GF-D8 (cell line): Measurements from ENCODE around the gene MAGI3.
"Not testable (repeated sequence)": the region's sequence is repeated elsewhere in the genome, so short reads cannot be mapped to it uniquely, and the experiment has no call there.

ENCODE experiments used
- DNase-seq: peaks from one replicate; lab custom pipeline; 2025; lab: John Stamatoyannopoulos, UW

MAGI3 gene

DNA sequence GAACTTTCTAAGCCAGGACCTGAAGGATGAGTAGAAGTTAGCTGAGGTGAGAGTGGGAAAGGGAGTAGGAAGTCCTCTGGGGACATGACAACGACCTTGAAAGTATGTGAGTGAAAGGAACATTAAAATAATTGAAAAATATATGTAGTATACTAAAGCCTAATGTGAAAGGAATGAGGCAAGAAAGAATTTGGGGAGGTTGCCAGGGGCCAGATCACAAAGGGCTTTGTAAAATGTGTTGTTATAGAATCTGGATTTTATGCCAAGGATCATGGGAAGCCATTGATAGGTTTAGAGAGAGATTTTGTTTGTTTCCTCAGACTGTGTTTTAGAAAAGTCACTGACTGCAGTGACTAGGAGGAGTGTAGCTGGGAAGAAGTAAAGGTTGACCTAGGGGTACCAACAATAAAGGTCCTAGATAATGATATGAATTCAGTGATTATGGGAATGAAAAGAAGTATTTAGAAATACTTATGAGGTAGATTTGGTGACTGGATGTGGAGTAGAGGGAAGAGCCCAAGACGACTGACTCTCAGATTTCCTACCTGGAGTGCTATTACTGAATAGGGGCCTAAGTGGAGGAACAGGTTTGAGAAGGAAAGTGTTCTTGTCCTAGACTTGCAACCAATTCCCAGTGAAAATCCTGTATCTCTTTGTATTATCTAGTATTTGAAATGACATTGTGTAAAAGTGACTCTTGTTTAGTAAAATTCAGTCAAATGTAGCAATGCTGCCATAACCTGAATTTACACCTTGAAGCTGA is 189.1 kb downstream of the MAGI3 start:
- DNase-seq: no peak

DNA sequence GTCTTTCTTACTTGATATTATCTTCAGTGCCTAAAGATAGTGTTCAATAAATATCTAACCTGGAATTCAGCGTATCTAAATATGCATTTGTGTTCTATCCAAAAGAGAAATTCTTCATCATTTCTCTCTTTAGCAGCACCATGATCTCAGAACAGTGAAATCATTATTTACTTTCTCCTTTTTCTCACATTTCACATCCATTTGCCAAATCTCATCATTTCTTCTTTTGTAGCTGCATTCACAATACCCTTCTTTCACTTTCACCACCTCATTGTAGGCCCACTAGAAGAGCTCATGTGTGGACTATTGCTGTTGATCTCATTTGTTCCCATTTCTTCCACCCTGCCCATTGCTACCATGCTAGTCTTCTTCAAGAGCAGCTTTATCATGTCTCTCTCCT is 191.0 kb downstream of the MAGI3 start:
- no peak for DNase-seq

DNA sequence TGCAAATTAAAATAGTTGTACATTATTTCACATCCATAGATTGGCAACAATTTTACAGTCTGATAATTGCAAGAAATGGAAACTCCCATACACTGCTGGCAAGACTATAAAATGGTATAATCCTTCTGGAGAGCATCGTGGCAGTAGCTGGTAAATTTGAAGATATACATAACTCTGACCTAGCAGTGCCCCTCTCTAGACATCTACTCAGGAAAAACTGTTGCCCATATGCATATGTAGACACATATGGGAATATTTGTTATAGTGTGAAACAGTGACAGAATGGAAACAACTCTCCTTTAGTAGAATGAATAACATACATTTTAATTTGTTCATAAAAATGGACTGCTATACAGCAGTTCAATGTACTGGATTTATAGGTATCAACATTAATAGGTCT is 191.8 kb downstream of the MAGI3 start:
- no peak for DNase-seq

DNA sequence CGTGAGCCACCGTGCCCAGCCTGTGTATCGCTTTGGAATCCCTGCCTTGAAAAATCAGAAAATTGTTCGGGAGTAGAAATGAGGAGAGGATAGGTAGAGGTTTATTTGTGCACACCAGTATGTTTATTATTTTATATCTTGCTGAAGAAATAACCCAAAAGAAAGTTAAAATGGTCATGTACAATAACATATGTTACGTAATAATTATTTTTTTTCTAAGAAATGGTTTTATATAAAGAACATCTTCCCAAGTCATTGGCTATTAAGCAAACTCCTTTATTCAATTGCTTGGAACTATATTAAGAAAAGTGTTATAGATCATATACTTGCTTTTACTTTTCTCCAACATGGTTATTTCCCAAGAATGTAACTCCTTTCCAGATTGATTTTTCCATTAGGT is 197.2 kb downstream of the MAGI3 start:
- DNase-seq: no peak

DNA sequence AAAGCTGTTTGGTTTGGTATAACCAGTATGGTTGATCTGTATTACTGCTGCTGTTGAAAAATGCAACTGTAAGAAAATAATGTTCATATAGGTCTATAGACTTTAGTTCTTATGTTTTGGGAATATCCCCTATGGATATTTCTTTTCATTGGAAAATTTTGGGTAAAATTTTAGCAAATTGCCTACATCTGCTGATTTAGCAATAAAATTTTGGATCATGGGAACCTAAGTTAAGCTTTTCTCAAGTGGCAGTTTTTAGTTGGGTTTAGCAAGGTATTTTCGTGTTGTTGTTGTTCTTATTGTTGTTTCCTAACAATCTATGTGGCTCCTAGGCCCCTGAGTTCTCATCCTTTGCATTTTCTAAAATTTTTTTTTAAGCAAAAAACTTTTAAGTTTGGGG is 201.9 kb downstream of the MAGI3 start:
- DNase-seq: no peak

DNA sequence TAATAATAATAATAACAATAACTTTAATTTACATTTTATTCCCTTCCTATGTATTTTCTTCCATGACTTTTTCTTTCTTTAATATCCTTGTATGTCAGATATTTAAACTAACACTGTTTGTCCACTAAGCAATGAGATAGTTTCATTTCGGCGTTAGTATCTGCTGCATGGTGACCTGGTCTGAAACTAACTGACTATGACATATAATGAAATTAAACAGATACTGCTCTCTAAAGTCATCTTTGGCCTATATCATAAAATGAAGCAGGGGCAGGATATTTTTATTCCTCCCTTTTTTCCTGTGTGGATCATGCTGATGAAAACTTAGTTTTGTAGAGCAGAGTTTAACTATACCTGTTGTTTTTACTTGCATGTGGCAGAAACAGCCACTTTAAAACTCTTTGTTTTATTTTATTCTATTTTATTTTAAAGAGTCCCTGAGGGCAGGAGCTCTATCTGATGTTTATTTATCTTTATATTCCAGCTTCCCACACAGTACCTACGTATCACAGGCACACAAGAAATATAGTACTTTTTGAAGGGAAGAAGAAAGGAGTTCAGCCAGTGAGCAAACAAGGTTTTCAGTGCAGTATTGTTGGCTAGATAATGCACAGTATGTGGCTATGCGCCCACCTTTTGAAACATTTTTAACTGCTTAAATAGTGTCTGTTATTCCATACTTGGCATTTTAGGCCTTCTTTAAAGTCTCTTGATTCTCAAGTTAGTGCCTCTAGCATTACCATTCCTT is 203.4 kb downstream of the MAGI3 start:
- DNase-seq: no peak

DNA sequence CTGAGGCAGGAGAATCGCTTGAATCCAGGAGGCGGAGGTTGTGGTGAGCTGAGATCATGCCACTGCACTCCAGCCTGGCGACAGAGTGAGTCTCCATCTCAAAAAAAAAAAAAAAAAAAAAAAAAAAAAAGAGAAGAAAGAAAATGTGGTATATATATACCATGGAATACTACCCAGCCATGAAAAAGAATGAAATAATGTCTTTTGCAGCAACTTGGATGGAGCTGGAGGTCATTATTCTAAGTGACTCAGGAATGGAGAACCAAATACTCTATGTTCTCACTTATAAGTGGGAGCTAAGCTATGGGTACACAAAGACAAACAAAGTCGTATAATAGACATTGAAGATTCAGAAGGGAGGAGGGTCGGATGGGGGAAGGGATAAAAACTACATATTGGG is 214.2 kb downstream of the MAGI3 start:
- DNase-seq: not testable (repeated sequence)

DNA sequence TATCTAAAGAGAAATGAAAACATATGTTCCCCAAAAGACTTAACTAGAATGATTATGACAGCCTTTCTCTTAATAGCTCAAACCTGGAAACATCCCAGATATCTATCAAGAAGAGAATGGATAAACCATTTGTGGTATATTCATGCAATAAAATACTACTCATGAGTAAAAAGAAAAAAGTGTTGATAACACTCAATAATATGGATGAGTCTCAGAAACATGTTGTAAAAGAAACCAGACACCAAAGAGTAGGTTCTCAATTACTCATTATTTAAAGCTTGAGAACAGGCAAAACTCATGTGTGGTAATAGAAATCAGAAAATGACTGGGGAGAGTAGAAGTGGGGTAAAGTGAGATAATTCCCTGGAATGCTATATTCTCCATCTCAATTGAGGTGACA is 214.8 kb downstream of the MAGI3 start:
- no peak for DNase-seq

DNA sequence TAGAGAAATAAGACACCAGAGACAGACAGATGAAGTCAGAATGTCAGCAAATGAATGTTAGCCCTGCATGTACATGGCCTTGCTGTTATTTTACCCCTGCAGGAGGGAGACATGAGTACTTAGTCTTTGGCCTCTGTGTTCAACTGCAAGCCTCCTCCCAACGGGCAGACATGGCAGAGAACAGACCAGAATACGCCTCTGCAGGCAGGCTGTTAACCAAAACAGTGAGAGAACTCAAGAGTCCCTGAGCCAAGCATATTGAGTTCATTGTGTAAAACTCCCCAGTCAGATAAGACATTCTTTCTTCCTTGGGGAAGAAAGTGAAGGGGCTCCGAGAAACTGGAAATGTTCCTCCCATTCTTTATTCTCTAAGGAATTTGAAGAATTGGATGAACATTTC is 218.1 kb downstream of the MAGI3 start:
- DNase-seq: no peak

DNA sequence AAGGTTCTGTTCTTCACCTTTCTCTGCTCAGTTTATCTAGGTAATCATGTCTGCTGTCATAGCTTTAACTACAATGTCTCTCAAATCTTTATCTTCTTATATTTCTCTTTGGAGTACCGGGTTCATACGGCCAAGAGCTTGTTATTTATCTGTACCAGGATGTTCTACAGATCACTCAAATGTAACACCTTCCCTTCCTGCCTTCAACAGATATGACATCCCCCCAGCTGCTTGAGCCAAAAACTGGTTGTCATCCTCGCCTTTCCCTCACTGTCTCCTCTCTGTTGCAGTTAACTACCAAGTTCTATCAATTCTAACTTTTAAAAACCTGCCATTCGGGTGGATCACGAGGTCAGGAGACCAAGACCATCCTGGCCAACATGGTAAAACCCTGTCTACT is 220.1 kb downstream of the MAGI3 start:
- no peak for DNase-seq

DNA sequence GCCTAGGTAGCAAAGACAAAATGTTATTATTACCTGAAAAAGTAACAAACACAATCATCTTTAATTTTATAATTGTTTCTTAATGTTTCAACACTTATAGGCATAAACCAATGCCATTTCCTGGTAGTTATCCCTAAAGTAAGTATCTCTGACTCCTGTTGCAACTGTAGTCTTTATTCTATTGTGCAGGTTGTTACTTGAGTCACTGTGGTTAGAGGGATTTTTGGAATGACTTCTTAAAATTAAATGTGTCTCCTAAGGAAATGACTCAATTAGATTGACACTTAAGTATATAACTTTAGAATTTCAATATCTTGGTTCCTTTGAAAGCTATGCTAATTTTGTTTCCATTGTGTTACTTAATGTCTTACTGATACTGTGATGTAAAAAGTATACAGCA is 225.1 kb downstream of the MAGI3 start:
- no peak for DNase-seq

DNA sequence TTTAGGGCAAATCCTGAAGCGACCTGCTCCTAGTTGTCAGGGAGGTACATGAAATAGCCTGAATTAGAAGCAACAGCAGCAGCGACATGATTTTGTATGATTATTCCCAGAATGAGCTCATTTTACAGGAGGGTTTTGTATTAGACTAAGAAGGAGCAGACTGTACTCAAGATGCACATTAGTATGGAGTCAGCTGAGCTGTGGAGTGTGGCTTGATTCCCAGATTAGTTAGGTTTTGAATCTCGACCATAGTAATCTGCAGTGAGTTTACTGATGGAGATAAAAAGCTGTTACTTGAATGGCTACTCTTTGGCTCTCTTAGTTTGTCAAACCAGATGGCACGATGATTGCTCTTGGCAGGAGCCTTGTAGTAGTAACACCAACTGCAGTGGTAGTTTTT is 225.8 kb downstream of the MAGI3 start:
- DNase-seq: no peak

DNA sequence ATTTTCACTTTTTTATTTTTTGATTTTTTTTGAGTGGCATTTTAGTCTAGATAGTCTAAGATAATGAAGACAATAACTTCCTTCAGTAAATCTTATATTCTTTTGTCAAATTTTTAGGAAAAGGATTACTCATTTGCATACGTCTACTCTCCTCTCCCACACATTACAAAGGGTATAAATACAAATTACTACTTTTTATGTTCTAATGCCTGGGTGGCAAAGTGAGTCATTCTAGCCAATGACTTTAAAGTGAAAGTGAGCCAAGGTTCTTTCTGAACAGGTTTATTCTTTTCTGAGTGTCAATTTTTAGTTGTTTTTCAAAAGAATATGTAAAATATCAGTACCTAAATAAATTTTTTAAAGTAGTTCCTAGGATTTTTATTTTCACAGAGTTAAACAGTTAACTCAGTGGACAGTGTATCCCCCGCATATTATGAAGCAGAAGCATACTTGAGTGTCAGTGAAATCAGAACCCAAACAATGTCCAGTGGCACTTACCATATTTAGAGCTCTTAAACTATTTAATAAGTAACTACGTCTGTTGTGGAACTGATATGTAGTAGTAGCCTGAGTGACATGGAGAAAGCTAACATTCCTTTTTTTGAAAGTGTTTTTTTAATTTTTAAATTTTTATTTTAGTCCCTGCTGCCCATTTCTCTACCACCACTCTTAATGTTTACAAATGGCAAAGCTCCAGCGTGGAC is 227.3 kb downstream of the MAGI3 start:
- no peak for DNase-seq

DNA sequence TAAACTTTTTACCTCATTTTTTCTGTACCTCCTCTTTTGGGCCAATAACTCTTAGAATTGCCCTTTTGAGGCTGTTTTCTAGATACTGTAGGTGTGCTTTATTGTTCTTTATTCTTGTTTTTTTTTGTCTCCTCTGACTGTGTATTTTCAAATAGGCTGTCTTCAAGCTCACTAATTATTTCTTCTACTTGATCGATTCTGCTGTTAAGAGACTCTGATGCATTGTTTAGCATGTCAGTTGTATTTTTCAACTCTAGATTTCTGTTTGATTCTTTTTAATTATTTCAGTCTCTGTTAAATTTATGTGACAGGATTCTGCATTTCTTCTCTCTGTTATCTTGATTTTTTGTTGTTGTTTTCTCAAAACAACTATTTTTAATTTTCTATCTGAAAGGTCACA is 238.7 kb downstream of the MAGI3 start:
- no peak for DNase-seq

DNA sequence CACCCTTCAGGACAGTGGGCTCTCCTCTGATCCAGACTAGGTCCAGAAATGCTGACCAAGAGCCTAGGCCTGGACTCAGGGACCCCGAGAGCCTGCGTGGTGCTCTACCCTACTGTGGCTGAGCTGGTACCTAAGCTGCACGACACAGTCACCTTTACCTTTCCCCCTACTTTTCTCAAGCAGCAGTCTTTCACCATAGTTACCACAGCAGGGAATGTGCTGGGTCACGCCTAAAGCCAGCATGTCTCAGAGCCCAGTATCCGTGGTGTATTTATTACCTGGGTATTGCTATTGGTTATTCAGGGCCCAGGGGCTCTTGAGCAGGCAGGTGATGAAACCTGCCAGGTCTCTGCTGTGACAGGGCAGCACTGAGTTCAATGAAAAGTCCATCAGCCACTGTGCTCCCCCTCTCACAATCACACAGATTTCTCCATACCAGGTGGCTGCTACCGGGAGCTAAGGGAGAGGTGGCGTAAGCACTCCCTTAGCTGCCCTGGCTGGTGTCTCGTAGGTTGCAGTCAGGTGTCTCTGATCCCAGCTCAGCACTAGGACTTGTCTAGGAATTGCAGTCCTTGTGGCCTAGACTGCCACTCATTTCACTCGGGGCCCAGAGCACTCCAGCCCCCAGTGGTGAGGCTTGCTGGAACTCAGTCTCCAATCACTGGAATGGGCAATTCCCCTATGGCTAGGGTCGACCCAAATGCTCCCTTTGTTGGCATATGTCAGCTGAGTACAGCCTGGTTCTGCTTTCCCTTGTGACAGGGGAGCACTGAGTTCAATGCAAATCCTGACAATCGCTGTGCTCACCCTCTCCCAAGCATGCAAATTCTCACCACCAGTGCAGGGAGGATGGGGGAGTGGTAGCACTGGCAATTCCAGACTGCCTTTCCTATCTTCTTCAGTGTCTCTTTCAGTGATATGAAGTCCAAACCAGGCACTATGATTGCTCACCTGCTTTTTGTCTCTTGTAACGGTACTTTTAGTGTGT is 240.3 kb downstream of the MAGI3 start:
- no peak for DNase-seq

DNA sequence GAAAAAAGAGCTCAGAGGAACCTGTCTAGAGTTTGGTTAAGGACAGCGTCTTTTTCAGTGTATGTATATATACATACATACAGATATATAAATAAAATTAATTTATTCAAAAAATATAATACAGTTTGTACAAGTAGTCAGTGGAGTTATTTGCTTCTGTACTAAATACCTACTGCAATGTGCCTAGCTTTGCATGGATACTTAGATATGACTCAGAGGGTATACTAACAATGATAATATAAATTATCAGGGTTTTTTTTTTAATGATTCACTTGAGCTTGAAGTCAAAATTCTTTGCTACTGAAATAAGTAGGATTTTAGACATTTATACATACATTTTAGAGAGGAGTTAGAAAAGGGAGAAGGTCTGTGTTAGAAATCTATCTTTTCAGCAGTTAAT is 251.1 kb downstream of the MAGI3 start:
- DNase-seq: no peak

DNA sequence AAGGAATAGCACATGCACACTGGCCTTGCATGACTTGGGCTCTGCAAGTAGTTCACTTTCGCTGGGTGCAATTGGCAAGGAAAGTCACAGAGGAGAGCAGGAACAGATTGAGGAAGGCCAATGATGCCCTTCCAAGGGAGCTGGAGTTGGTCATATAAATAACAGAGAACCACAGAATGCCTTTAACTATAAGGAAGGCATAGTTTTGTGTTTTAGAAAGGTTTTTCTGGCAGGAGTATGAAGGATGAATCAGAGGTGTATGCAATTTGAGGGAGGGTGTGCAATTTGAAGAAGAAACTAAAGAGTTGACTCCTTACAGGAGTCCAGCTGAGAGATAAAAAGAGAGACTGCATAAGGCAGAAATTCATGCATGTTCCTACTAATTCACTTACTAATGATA is 256.8 kb downstream of the MAGI3 start:
- DNase-seq: no peak

DNA sequence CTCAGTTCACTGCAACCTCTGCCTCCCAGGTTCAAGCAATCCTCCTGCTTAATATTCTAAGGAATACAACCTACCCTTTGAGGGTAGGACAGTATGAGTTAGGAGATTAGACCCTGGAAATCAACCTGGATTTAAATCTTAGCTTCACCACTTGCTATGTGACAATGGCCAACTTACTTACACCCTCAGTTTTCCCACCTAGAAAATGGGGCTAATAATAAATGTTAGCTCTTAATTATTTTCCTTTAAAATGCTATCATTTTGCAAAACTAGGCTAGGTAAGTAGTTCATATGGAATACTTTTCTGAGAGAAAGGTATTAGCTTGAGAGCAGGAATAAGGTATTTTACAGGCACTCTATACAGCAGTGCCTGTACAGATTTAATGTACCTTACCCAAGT is 258.2 kb downstream of the MAGI3 start:
- DNase-seq: no peak

DNA sequence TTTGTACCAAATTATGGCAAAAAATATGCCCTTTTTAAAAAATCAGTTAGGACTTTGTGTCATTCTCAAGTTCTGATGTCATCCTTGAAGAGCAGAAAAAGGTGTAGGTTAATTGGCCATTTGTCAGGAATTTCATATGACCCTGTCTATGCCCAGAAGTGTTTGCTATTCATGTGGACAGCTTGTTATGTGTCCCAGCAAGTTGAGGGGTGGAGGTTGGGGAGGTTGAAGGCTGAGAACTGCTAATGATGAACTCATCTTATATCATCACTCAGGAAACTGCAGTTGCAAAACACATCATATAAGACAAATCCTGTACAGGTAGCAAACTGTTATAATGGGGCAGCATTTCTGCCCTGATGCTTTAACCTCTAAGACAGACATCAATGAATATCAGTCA is 262.5 kb downstream of the MAGI3 start:
- no peak for DNase-seq

DNA sequence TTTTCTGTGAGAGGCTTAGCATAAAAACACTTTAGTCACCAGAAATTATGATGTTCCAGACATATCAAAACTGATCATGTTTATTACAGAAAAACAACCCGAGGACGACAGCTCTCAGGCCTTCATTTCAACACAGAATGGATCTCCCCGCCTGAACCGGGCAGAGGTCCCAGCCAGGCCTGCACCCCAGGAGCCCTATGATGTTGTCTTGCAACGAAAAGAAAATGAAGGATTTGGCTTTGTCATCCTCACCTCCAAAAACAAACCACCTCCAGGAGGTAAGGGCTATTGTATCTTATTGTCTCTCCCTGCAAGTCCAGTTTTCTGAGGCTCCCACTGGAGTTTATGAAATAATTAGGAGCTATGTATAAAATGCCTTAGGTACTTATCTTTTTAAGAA is 263.4 kb downstream of the MAGI3 start:
- DNase-seq: no peak

DNA sequence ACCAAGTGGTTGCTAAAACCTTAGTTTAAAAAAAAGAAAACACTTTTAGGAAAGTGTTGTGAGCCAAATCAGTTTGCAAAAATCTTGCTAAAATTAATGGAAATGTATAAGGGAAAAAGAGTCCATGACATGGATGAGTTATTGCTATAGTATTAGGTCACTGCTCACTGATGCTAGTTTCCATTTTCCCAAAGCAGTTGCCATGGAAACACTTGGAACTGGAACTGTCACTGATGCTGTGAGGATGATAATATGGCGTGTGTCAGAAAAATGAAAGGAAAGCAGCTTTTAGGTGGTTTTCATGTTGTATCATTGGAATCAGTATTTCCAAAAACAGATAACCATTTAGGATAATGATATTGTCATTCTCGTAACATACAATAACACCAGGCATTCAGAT is 264.6 kb downstream of the MAGI3 start:
- DNase-seq: no peak

DNA sequence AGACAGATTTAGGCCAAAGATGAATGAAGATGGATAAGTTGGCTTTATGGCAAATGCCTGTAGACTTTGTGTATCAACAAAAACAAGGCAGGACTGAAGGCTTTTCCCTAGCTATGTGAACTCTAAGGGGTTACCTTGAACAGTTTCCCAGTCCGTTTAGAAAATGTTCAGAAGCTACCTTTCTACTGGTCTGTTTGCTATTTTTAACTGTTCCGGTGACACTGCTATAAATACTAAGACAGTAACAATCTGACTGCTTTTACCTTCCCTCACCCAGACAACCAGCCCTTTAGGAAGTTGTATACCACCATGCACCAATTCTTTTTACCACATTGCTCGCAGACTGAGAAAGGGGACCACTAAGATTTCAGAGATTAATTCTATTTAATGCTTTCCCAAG is 266.8 kb downstream of the MAGI3 start:
- DNase-seq: no peak
